ENCODE results near the gene BSDC1.
A peak's percentile ranks its signal among the peaks of the same experiment; 100 is the strongest.

Gene BSDC1

GRCh38 chr1:32338637-32339145 is 55.5 kb downstream of the BSDC1 start:
- Histone ChIP-seq H3K4me3 (ENCODE audit: insufficient read length, low read depth) (no peak overlapping the region), H3K27me3 (ENCODE audit: insufficient read depth, insufficient read length) (peaks cover 10% of the 10 kb centered on the region), H3K36me3 (ENCODE audit: insufficient read depth, insufficient read length, low read length) (peaks cover 16% of the 10 kb centered on the region), H3K9me3 (ENCODE audit: insufficient read depth, low read length) (no peaks in the 10 kb centered on the region), H3K9ac (ENCODE audit: insufficient read length, low read depth) (peak overlapping the region; percentile 29), H3K4me1 (ENCODE audit: insufficient read depth, insufficient read length) (peaks cover 36% of the 10 kb centered on the region)
- DNase-seq (ENCODE audit: low read depth, low spot score) = no peak
- TF ChIP-seq SUZ12 (IDR thresholded peaks at IDR 0.05; ENCODE audit: extremely low read depth, insufficient read depth, insufficient read length) (no peak), YY1 (IDR thresholded peaks at IDR 0.05; ENCODE audit: insufficient read depth, insufficient read length) (no peak), ZNF274 (IDR thresholded peaks at IDR 0.05; ENCODE audit: low read depth, low read length) (no peak)

DNA sequence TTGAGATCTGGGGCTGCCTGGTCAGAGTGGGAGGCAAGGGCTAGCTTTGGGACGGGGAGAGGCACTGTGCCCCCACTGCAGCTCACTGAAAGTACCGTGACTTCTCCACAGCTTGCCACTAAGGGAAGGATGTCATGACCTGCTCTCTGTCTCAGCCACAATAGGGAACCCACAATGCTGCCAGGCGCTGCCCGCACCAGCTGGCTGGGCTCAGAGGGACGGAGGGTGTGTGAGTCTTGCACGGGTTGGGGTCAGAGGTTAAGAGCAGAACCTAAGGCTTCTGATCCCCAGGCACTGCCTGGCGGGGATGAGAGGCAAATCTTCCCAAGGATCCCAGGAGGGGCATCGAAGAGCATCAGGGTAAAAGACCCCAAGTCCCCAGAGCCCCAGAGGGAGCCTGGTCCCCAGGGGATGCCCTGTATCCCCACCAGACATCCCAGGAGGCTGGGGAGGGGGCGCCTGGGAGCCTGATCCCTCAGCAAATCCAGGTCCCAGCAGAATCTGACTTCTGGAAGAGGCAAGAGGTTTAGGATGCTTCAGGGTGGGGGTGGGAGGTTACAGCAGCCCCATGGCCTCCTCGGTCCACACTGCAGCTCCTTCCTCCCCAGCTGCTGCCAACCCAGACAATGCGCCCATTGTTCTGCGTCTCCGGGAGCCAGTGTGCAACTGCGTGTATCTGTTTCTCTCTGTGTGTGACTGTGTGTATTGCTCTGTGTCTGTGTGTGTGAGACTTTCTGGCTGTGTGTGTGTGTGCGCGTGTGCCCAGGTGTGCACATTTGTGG is 56.2 kb downstream of the BSDC1 start:
- H3K9me3 ChIP-seq (ENCODE audit: insufficient read depth, low read length) = no peaks in the 10 kb centered on the region
- no peak overlapping the region for H3K4me3 ChIP-seq (ENCODE audit: insufficient read length, low read depth)
- H3K27me3 ChIP-seq (ENCODE audit: insufficient read depth, insufficient read length) = peaks cover 10% of the 10 kb centered on the region
- TF ChIP-seq SUZ12 (IDR thresholded peaks at IDR 0.05; ENCODE audit: extremely low read depth, insufficient read depth, insufficient read length) = no peak
- TF ChIP-seq YY1 (IDR thresholded peaks at IDR 0.05; ENCODE audit: insufficient read depth, insufficient read length) = no peak
- no peak for TF ChIP-seq ZNF274 (IDR thresholded peaks at IDR 0.05; ENCODE audit: low read depth, low read length)
- H3K36me3 ChIP-seq (ENCODE audit: insufficient read depth, insufficient read length, low read length) = peaks cover 23% of the 10 kb centered on the region
- DNase-seq (ENCODE audit: low read depth, low spot score) = no peak
- H3K9ac ChIP-seq (ENCODE audit: insufficient read length, low read depth) = peak overlapping the region; percentile 45
- peaks cover 34% of the 10 kb centered on the region for H3K4me1 ChIP-seq (ENCODE audit: insufficient read depth, insufficient read length)

- H3K27me3 ChIP-seq (ENCODE audit: insufficient read depth, insufficient read length) = peaks cover 10% of the 10 kb centered on the region
- no peak for DNase-seq (ENCODE audit: low read depth, low spot score)
- H3K36me3 ChIP-seq (ENCODE audit: insufficient read depth, insufficient read length, low read length) = peaks cover 32% of the 10 kb centered on the region
- H3K9ac ChIP-seq (ENCODE audit: insufficient read length, low read depth) = peak overlapping the region; percentile 79
- H3K4me3 ChIP-seq (ENCODE audit: insufficient read length, low read depth) = peak overlapping the region; percentile 35
- peaks cover 39% of the 10 kb centered on the region for H3K4me1 ChIP-seq (ENCODE audit: insufficient read depth, insufficient read length)
- no peaks in the 10 kb centered on the region for H3K9me3 ChIP-seq (ENCODE audit: insufficient read depth, low read length)
- TF ChIP-seq ZNF274 (IDR thresholded peaks at IDR 0.05; ENCODE audit: low read depth, low read length) (no peak), YY1 (IDR thresholded peaks at IDR 0.05; ENCODE audit: insufficient read depth, insufficient read length) (no peak), SUZ12 (IDR thresholded peaks at IDR 0.05; ENCODE audit: extremely low read depth, insufficient read depth, insufficient read length) (no peak)
These were observed 57.1 kb downstream of the BSDC1 start for GRCh38 chr1:32336963-32337675.

- Histone ChIP-seq H3K9ac (ENCODE audit: insufficient read length, low read depth) (peak overlapping the region; percentile 79), H3K9me3 (ENCODE audit: insufficient read depth, low read length) (no peaks in the 10 kb centered on the region), H3K4me3 (ENCODE audit: insufficient read length, low read depth) (peak overlapping the region; percentile 35), H3K36me3 (ENCODE audit: insufficient read depth, insufficient read length, low read length) (peaks cover 37% of the 10 kb centered on the region), H3K4me1 (ENCODE audit: insufficient read depth, insufficient read length) (peaks cover 36% of the 10 kb centered on the region), H3K27me3 (ENCODE audit: insufficient read depth, insufficient read length) (peaks cover 10% of the 10 kb centered on the region)
- DNase-seq (ENCODE audit: low read depth, low spot score) = no peak
- no peak for TF ChIP-seq ZNF274 (IDR thresholded peaks at IDR 0.05; ENCODE audit: low read depth, low read length)
- no peak for TF ChIP-seq YY1 (IDR thresholded peaks at IDR 0.05; ENCODE audit: insufficient read depth, insufficient read length)
- no peak for TF ChIP-seq SUZ12 (IDR thresholded peaks at IDR 0.05; ENCODE audit: extremely low read depth, insufficient read depth, insufficient read length)
These were observed 57.7 kb downstream of the BSDC1 start for GRCh38 chr1:32336591-32336932.

DNA sequence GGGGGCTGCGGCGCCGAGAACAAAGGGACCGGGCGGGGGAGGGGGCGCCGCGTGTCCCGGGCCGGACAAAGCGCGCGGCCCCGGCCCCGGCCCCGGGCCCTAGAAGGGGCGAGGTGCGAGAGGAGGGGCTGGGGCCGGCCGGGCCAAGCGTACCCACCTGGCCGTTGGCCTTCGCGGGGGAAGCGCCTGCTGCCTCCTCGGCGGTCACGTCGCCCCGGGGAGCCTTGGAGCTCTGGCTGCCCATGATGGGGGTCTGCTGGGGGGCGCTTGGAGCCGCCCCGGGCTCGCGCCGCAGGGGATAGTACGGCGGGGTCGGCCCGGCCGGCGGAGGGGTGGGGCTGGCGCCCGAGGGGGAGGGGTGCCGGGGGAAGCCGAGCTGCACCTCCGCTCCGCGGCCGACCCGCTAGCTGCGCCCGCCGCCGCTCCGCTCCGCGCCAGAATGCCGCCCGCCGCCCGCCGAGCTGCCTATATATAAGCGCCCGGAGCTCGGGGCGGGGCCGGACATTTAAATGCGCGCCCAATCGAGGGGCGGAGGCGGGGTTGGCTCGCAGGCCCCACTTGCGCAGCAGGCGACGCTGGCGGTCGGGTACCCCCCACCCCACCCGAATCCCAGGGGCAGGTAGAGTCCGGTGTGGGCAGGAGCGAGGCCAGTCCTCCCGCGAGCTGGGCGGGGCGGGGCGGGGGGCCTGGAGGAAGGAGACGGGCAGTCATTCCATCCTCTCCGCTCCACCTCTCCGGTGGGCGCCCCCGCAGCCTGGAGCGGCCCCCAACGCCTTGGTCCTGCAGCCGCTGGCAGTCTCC is 58.3 kb downstream of the BSDC1 start, which contains the start of gene MARCKSL1:
Gene MARCKSL1 (minus strand): TSS at position 444 of the 801 bp plus-strand sequence. CDS start 200 bp downstream, at position 244.
- TF ChIP-seq ZNF274 (IDR thresholded peaks at IDR 0.05; ENCODE audit: low read depth, low read length) (no peak), YY1 (IDR thresholded peaks at IDR 0.05; ENCODE audit: insufficient read depth, insufficient read length) (no peak), SUZ12 (IDR thresholded peaks at IDR 0.05; ENCODE audit: extremely low read depth, insufficient read depth, insufficient read length) (no peak)
- Histone ChIP-seq H3K27me3 (ENCODE audit: insufficient read depth, insufficient read length) (peaks cover 10% of the 10 kb centered on the region), H3K36me3 (ENCODE audit: insufficient read depth, insufficient read length, low read length) (peaks cover 43% of the 10 kb centered on the region), H3K4me3 (ENCODE audit: insufficient read length, low read depth) (peak within 1 kb of the TSS; percentile 83), H3K9me3 (ENCODE audit: insufficient read depth, low read length) (no peaks in the 10 kb centered on the region), H3K4me1 (ENCODE audit: insufficient read depth, insufficient read length) (peaks cover 32% of the 10 kb centered on the region), H3K9ac (ENCODE audit: insufficient read length, low read depth) (peak within 1 kb of the TSS; percentile 98)
- peak; percentile 69 for DNase-seq (ENCODE audit: low read depth, low spot score)

DNA sequence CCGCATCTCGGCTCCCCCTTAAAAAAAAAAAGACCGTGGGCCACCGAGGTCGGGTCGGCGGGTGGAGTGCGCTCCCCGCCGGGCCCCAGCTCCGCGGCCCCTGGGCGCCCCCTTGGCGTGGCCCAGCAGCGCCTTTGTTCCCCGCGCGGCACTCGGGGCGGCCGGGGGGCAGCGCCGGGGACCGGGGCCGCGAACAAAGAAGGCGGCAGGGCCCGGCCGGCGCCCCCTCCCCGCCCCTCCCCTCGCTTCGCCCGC is 58.8 kb downstream of the BSDC1 start:
- TF ChIP-seq ZNF274 (IDR thresholded peaks at IDR 0.05; ENCODE audit: low read depth, low read length) (no peak), SUZ12 (IDR thresholded peaks at IDR 0.05; ENCODE audit: extremely low read depth, insufficient read depth, insufficient read length) (no peak), YY1 (IDR thresholded peaks at IDR 0.05; ENCODE audit: insufficient read depth, insufficient read length) (no peak)
- Histone ChIP-seq H3K4me3 (ENCODE audit: insufficient read length, low read depth) (peak overlapping the region; percentile 83), H3K36me3 (ENCODE audit: insufficient read depth, insufficient read length, low read length) (peaks cover 48% of the 10 kb centered on the region), H3K9ac (ENCODE audit: insufficient read length, low read depth) (peak overlapping the region; percentile 98), H3K4me1 (ENCODE audit: insufficient read depth, insufficient read length) (peaks cover 32% of the 10 kb centered on the region), H3K27me3 (ENCODE audit: insufficient read depth, insufficient read length) (peaks cover 10% of the 10 kb centered on the region), H3K9me3 (ENCODE audit: insufficient read depth, low read length) (no peaks in the 10 kb centered on the region)
- no peak for DNase-seq (ENCODE audit: low read depth, low spot score)
